Parathyroid adenoma (tissue), 2 donors: Measurements from ENCODE around the gene UBE2H.
A peak's percentile ranks its signal among the peaks of the same experiment; 100 is the strongest.
"Not testable (repeated sequence)": the region's sequence is repeated elsewhere in the genome, so short reads cannot be mapped to it uniquely, and the experiment has no call there.

ENCODE experiments used
- H2AFZ ChIP-seq: fragments of 300-600 bp; sonication (generic); one replicate; pipeline ENCODE4 v1.7.0; 2017; ENCODE audit warnings: antibody characterized with exemption, mild to moderate bottlenecking
- H3K27ac ChIP-seq: fragments of 300-600 bp; sonication (generic); one replicate; pipeline ENCODE4 v1.7.0; 2017
- H3K27me3 ChIP-seq: fragments of 300-600 bp; sonication (generic); one replicate; pipeline ENCODE4 v1.7.0; 2017; ENCODE audit warnings: low read length; ENCODE audit not compliant: control insufficient read depth, insufficient read depth
- H3K36me3 ChIP-seq: fragments of 300-600 bp; sonication (generic); one replicate; pipeline ENCODE4 v1.7.0; 2017; ENCODE audit warnings: low read length; ENCODE audit not compliant: control insufficient read depth, insufficient read depth
- H3K4me1 ChIP-seq: fragments of 300-600 bp; sonication (generic); one replicate; pipeline ENCODE4 v1.7.0; 2017; ENCODE audit warnings: control low read depth
- H3K4me2 ChIP-seq: fragments of 300-600 bp; sonication (generic); one replicate; pipeline ENCODE4 v1.7.0; 2017; ENCODE audit warnings: low read length
- H3K4me3 ChIP-seq: fragments of 300-600 bp; sonication (generic); one replicate; pipeline ENCODE4 v1.7.0; 2017; ENCODE audit warnings: low read depth, low read length
- H3K79me2 ChIP-seq: fragments of 300-600 bp; sonication (generic); one replicate; pipeline ENCODE4 v1.7.0; 2017; ENCODE audit warnings: control low read depth
- H3K9ac ChIP-seq: fragments of 300-600 bp; sonication (generic); one replicate; pipeline ENCODE4 v1.7.0; 2017; ENCODE audit warnings: mild to moderate bottlenecking
- H3K9me3 ChIP-seq: fragments of 300-600 bp; sonication (generic); one replicate; pipeline ENCODE4 v1.7.0; 2017; ENCODE audit warnings: low read length; ENCODE audit not compliant: control insufficient read depth
- CTCF ChIP-seq: fragments of 300-600 bp; sonication (generic); IDR thresholded peaks from one replicate; pipeline ENCODE4 v1.7.0; 2017; ENCODE audit warnings: antibody characterized with exemption, mild to moderate bottlenecking
- donor health status: primary hyperparathyroidism.

UBE2H gene

GRCh38 chr7:129898502-129899160 lies 54.1 kb downstream of the UBE2H start:
- Histone ChIP-seq H3K27me3 (no peaks in the 10 kb centered on the region), H3K79me2 (peaks cover 56% of the 10 kb centered on the region), H3K4me1 (peaks cover 16% of the 10 kb centered on the region), H2AFZ (no peak overlapping the region), H3K27ac (peak overlapping the region; percentile 30), H3K9ac (no peak overlapping the region), H3K4me2 (no peak overlapping the region), H3K9me3 (no peaks in the 10 kb centered on the region), H3K36me3 (no peaks in the 10 kb centered on the region), H3K4me3 (no peak overlapping the region)
- TF ChIP-seq CTCF, result no peak

GRCh38 chr7:129898007-129898406 lies 54.8 kb downstream of the UBE2H start:
- Histone ChIP-seq H3K36me3 (no peaks in the 10 kb centered on the region), H3K4me3 (no peak overlapping the region), H3K27me3 (no peaks in the 10 kb centered on the region), H3K79me2 (peaks cover 52% of the 10 kb centered on the region), H3K9ac (no peak overlapping the region), H3K27ac (peak overlapping the region; percentile 30), H3K9me3 (no peaks in the 10 kb centered on the region), H3K4me2 (no peak overlapping the region), H3K4me1 (peaks cover 12% of the 10 kb centered on the region), H2AFZ (no peak overlapping the region)
- no peak for TF ChIP-seq CTCF

- Histone ChIP-seq H3K4me3 (no peak overlapping the region), H3K9ac (no peak overlapping the region), H3K27me3 (no peaks in the 10 kb centered on the region), H3K27ac (no peak overlapping the region), H2AFZ (no peak overlapping the region), H3K4me1 (peaks cover 8% of the 10 kb centered on the region), H3K9me3 (no peaks in the 10 kb centered on the region), H3K79me2 (peaks cover 47% of the 10 kb centered on the region), H3K4me2 (no peak overlapping the region), H3K36me3 (no peaks in the 10 kb centered on the region)
- no peak for TF ChIP-seq CTCF
Measured at GRCh38 chr7:129896568-129897382, 56.0 kb downstream of the UBE2H start.

- not testable (repeated sequence) for H3K27ac ChIP-seq, H2AFZ ChIP-seq, H3K27me3 ChIP-seq, H3K4me2 ChIP-seq, H3K9me3 ChIP-seq, H3K4me1 ChIP-seq, H3K36me3 ChIP-seq, H3K9ac ChIP-seq, H3K4me3 ChIP-seq
- H3K79me2 ChIP-seq, result peaks cover 56% of the 10 kb centered on the region
Measured at GRCh38 chr7:129894184-129894583, 58.6 kb downstream of the UBE2H start.

- H3K4me3 ChIP-seq, result no peak overlapping the region
- H3K27me3 ChIP-seq, result no peaks in the 10 kb centered on the region
- no peak overlapping the region for H3K27ac ChIP-seq
- H3K9me3 ChIP-seq, result no peaks in the 10 kb centered on the region
- TF ChIP-seq CTCF, result no peak
- peaks cover 46% of the 10 kb centered on the region for H3K79me2 ChIP-seq
- no peak overlapping the region for H2AFZ ChIP-seq
- no peak overlapping the region for H3K9ac ChIP-seq
- H3K4me1 ChIP-seq, result peaks cover 2% of the 10 kb centered on the region
- no peak overlapping the region for H3K4me2 ChIP-seq
- no peaks in the 10 kb centered on the region for H3K36me3 ChIP-seq
Measured at GRCh38 chr7:129890090-129890489, 62.7 kb downstream of the UBE2H start.
